Upper lobe of left lung (tissue), 6 donors: ENCODE results near the gene ADK. TPM values are rescaled to one million over a fixed set of nuclear protein-coding genes. Genes with fewer than 3 reads are reported as not detected.
A peak's percentile ranks its signal among the peaks of the same experiment; 100 is the strongest.

Experiments used
- ATAC-seq, 2 donors: fragments of 200-7000 bp; cut with Tn5 transposase; one replicate each; pipeline ENCODE4 v1.9.1; 2022; ENCODE audit warnings: mild to moderate bottlenecking in 2 of 2, moderate library complexity in 2 of 2; ENCODE audit not compliant: low FRiP score in 2 of 2
- DNase-seq, 2 donors: peaks; one replicate each; pipeline ENCODE4 v3.0.0-alpha.2; 2019 to 2020
- H3K27ac ChIP-seq, 4 donors: fragments of 200-600 bp; sonication (generic); one replicate each; pipeline ENCODE4 v1.5.1; 2016 to 2019
- H3K27me3 ChIP-seq, 4 donors: fragments of 200-600 bp; sonication (generic); one replicate each; pipeline ENCODE4 v1.5.1; 2017 to 2019
- H3K36me3 ChIP-seq, 4 donors: fragments of 200-600 bp; sonication (generic); one replicate each; pipeline ENCODE4 v1.5.1; 2016 to 2019
- H3K4me1 ChIP-seq, 4 donors: fragments of 200-600 bp; sonication (generic); one replicate each; pipeline ENCODE4 v1.5.1; 2018 to 2019
- H3K4me3 ChIP-seq, 4 donors: fragments of 200-600 bp; sonication (generic); one replicate each; pipeline ENCODE4 v1.5.1; 2017 to 2019; ENCODE audit warnings: mild to moderate bottlenecking in 2 of 4, moderate library complexity in 1 of 4
- H3K9me3 ChIP-seq, 4 donors: fragments of 200-600 bp; sonication (generic); one replicate each; pipeline ENCODE4 v1.5.1; 2018 to 2019
- EP300 ChIP-seq, 4 donors: sonication (generic); formaldehyde crosslinking; IDR thresholded peaks; one replicate each; pipeline ENCODE4 v1.5.1; 2017; ENCODE audit warnings: antibody characterized with exemption in 4 of 4, control low read depth in 2 of 4
- POLR2A ChIP-seq, 4 donors: fragments of 450-650 bp; IDR thresholded peaks; one replicate each; pipeline ENCODE4 v1.5.1; 2016 to 2017; ENCODE audit warnings: antibody characterized with exemption in 4 of 4, mild to moderate bottlenecking in 2 of 4
- POLR2AphosphoS5 ChIP-seq, 2 donors: sonication (generic); formaldehyde crosslinking; IDR thresholded peaks; one replicate each; pipeline ENCODE4 v1.5.1; 2017; ENCODE audit warnings: antibody characterized with exemption in 2 of 2
- WGBS, 2 donors: methylation state at CpG; one replicate each; pipeline ENCODE4 v1.1.5; 2017 to 2018; 5-methylcytosine and 5-hydroxymethylcytosine counted together
- total RNA-seq, 6 donors: library from RNA; depleted of rRNA in 4 of 6; stranded (reverse); fragments of >200 nt in 4 of 6; gene quantifications; one replicate each; pipeline versions ENCODE4 v1.1.0 to v1.2.1, GENCODE V29; 2016 to 2021
- TF ChIP-seq, protein P1 (sequence below), 6 experiments: fragments of 450-650 bp in 4 of 6; fragments of 200-600 bp in 2 of 6; sonication (generic) in 2 of 6; IDR thresholded peaks; one replicate each; pipeline ENCODE4 v1.5.1; 2016 to 2019; ENCODE audit warnings: antibody characterized with exemption in 6 of 6
- donor health status: DM: no; HTN: no; CAD: no; lungs with moderate emphysema.
- donor health status: DM: no; HTN: yes; CAD: no; lungs with severe emphysema.

ADK gene
- total RNA-seq, 6 donors from 2014 or later, result 27.9 to 123 (median 48.1) TPM

DNA sequence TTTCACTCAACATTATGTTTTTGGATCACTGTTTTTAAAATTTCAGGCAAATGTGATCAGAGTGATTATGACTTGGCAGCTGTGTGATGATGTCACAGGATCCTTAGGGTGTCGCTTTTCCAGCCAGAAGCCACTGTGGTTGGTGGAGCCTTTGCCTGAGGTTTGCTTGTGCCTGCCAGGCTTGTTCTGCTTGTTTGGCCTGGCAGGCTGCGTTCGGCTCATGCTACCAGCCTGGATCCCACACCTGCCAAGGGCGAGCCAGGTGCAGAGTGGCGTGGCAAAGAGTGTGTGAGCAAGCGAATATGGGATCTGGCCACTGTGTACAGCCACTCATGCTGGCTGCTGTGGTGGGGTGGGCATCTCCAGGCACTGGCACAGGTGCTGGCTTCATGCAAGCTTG lies 55.7 kb downstream of the ADK start:
- Histone ChIP-seq H3K4me3 (no peak overlapping the region), H3K36me3 (peaks cover 0 to 11% (median 0%) of the 10 kb centered on the region in 4 donors), H3K4me1 (no peaks in the 10 kb centered on the region), H3K27ac (no peak overlapping the region), H3K27me3 (no peaks in the 10 kb centered on the region), H3K9me3 (no peaks in the 10 kb centered on the region)
- 77 to 86% methylated on average over 6 of the region's 6 CpGs for WGBS, 2 donors
- ATAC-seq (peak; percentile 17 to 65), DNase-seq (peak in 1 of 2 donors; percentile 50)
- no peak for TF ChIP-seq EP300 (IDR thresholded peaks at IDR 0.05)
- TF ChIP-seq POLR2A (IDR thresholded peaks at IDR 0.05), result no peak
- TF ChIP-seq, protein P1, sequence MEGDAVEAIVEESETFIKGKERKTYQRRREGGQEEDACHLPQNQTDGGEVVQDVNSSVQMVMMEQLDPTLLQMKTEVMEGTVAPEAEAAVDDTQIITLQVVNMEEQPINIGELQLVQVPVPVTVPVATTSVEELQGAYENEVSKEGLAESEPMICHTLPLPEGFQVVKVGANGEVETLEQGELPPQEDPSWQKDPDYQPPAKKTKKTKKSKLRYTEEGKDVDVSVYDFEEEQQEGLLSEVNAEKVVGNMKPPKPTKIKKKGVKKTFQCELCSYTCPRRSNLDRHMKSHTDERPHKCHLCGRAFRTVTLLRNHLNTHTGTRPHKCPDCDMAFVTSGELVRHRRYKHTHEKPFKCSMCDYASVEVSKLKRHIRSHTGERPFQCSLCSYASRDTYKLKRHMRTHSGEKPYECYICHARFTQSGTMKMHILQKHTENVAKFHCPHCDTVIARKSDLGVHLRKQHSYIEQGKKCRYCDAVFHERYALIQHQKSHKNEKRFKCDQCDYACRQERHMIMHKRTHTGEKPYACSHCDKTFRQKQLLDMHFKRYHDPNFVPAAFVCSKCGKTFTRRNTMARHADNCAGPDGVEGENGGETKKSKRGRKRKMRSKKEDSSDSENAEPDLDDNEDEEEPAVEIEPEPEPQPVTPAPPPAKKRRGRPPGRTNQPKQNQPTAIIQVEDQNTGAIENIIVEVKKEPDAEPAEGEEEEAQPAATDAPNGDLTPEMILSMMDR (IDR thresholded peaks at IDR 0.05), result no peak
- TF ChIP-seq POLR2AphosphoS5 (IDR thresholded peaks at IDR 0.05), result no peak

GRCh38 chr10:74207691-74208480 lies 56.9 kb downstream of the ADK start:
- 78 to 83% methylated on average over 4 to 7 of the region's 7 CpGs for WGBS, 2 donors
- Histone ChIP-seq H3K27ac (no peak overlapping the region), H3K27me3 (no peaks in the 10 kb centered on the region), H3K9me3 (no peaks in the 10 kb centered on the region), H3K36me3 (peaks cover 0 to 8% (median 0%) of the 10 kb centered on the region in 4 donors), H3K4me3 (no peak overlapping the region), H3K4me1 (no peaks in the 10 kb centered on the region)
- ATAC-seq (peak; percentile 21 to 70), DNase-seq (peak in 1 of 2 donors; percentile 39)
- TF ChIP-seq POLR2AphosphoS5 (IDR thresholded peaks at IDR 0.05), result no peak
- TF ChIP-seq EP300 (IDR thresholded peaks at IDR 0.05), result no peak
- TF ChIP-seq POLR2A (IDR thresholded peaks at IDR 0.05), result no peak
- TF ChIP-seq, protein P1 (IDR thresholded peaks at IDR 0.05), result no peak

GRCh38 chr10:74208997-74209396 lies 58.0 kb downstream of the ADK start:
- 93 to 100% methylated on average over 3 of the region's 3 CpGs for WGBS, 2 donors

DNA sequence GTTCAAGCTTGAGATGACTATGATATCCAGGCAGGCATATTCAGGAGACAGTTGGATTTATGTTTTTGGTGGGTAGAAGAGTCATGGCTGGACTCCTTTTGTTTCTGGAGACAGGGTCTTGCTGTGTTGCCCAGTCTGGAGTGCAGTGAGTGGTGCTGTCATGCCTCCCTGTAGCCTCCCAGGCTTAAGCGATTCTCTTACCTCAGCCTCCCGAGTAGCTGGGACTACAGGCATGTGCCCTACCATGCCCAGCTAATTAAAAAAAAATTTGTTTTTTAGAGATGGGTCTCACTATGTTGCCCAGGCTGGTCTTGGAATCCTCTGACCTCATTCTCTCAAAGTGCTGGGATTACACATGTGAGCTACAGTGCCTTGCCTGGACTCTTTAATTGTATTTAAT lies 62.0 kb downstream of the ADK start:
- ATAC-seq (no peak), DNase-seq (no peak)
- TF ChIP-seq POLR2A (IDR thresholded peaks at IDR 0.05), result no peak
- TF ChIP-seq POLR2AphosphoS5 (IDR thresholded peaks at IDR 0.05), result no peak
- TF ChIP-seq, protein P1 (IDR thresholded peaks at IDR 0.05), result no peak
- no peak for TF ChIP-seq EP300 (IDR thresholded peaks at IDR 0.05)
- peaks cover 0 to 4% (median 0%) of the 10 kb centered on the region in 4 donors for H3K4me1 ChIP-seq
- 100% methylated on average over 2 of the region's 2 CpGs for WGBS, 2 donors
- no peak overlapping the region for H3K27ac ChIP-seq
- no peak overlapping the region for H3K4me3 ChIP-seq
- no peaks in the 10 kb centered on the region for H3K36me3 ChIP-seq
- no peaks in the 10 kb centered on the region for H3K27me3 ChIP-seq
- no peaks in the 10 kb centered on the region for H3K9me3 ChIP-seq

More at GRCh38 chr10:74208997-74209396, 58.0 kb downstream of the ADK start:
- Histone ChIP-seq H3K9me3 (no peaks in the 10 kb centered on the region), H3K27ac (no peak overlapping the region), H3K4me1 (peaks cover 0 to 4% (median 0%) of the 10 kb centered on the region in 4 donors), H3K4me3 (no peak overlapping the region), H3K36me3 (peaks cover 0 to 8% (median 0%) of the 10 kb centered on the region in 4 donors), H3K27me3 (no peaks in the 10 kb centered on the region)
- DNase-seq (no peak), ATAC-seq (no peak)
- no peak for TF ChIP-seq EP300 (IDR thresholded peaks at IDR 0.05)
- TF ChIP-seq POLR2AphosphoS5 (IDR thresholded peaks at IDR 0.05), result no peak
- TF ChIP-seq POLR2A (IDR thresholded peaks at IDR 0.05), result no peak
- TF ChIP-seq, protein P1 (IDR thresholded peaks at IDR 0.05), result no peak
